Inflammatory macrophage (primary cell): Measurements from ENCODE around the gene TLR8.
A peak's percentile ranks its signal among the peaks of the same experiment; 100 is the strongest.
"Not testable (repeated sequence)": the region's sequence is repeated elsewhere in the genome, so short reads cannot be mapped to it uniquely, and the experiment has no call there.

Experiments used
- DNase-seq, 2 donors: peaks; one replicate each; pipeline ENCODE4 v3.0.0-alpha.2; 2020 to 2022

The TLR8 gene

DNA sequence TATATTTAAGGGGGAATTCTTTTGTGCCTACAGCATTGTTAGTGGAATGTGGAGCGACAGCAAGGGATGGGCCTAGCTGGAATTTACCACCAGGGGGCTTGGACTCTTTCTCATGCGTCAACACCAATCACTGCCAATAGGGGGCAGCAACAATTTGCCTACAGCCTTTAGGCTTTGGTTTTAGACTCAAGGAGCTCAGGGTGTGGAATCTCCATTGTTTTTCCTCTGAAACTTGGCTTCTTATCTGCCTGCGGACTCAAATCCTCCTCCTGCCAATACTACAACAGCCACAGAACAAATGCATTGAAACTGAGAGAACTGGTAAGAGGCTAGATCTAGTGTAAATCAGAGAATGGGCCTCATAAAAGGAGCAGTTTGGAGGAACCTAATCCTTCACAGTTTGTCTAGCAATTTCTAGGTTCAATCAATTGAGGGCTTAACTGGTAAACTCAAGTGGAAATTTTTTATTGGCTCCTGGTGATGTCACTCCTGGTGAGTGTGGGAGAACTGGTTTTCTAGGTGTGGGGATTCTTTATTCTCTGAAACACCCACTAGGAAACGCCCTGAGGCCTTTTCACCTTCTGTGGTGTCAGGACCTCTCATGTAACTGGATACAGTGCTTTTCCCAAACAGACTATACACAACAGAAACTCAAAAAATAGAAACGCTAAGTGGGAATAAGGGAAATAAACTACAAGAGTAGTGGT is 40.6 kb downstream of the TLR8 start:
- peak; percentile 84 to 88 for DNase-seq

- no peak for DNase-seq
Measured at GRCh38 chrX:12947545-12948235, 41.3 kb downstream of the TLR8 start.

DNA sequence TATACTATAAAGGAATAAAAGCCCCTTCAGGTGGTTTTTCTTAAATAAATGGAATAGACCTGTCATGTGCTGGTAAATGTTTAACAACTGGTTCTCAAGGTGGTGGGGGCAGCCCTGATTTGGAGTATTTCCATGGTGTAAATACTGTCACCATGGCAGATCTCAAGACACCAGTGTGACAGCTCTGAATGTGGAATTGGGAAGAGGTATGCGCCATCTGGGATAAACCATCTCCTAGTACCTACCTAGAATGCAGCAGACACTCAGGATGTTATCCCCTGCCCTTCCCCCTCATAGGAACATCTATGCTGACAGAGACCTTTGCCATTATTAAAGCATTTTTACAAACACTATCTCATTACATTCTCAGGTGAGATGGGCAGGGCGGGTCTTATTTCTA is 42.1 kb downstream of the TLR8 start:
- DNase-seq, result no peak

GRCh38 chrX:12949205-12949926 is 42.9 kb downstream of the TLR8 start:
- DNase-seq, result no peak

- DNase-seq, result peak; percentile 93
Measured at GRCh38 chrX:12949927-12950656, 43.7 kb downstream of the TLR8 start.

DNA sequence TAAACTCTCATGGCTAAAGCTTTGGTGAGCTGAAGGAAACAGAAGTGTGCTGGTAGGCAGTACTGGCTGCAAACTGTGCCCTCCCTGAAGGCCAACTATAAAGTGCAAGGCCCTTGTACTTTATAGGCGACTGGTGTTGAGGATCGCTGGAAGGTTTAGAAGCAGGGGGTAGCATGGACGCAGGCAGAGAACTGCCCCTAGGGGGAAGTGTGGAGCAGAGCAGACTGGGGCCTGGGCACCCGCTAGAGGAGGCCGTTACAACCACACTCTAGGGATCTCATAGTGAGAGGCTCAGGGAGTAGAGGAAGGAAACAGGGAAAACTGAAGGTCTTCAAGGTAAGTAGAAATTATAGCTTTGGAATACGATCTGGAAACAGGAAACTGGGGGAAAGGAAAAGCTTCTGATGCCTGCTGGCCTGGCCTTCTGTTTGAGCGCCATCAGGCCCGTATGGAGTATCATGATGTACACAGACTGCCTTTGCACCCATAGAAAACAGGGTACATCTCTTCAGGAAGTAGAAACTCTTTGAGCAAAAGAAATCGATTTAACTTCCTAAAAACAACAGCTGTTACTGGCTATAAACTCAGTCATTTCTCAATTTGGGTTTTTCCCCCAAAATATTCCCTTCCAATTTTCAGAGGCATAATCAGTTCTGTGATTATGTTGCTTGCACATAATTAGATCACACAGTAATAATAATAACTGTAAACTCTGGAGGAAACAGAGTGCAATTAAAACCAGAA is 44.6 kb downstream of the TLR8 start:
- peak; percentile 63 to 66 for DNase-seq

- DNase-seq, result no peak
Measured at GRCh38 chrX:12951595-12951975, 45.2 kb downstream of the TLR8 start.

- DNase-seq, result no peak
Measured at GRCh38 chrX:12953420-12953819, 47.0 kb downstream of the TLR8 start.

- DNase-seq, result no peak
Measured at GRCh38 chrX:12954376-12954775, 48.0 kb downstream of the TLR8 start.

- peak in 1 of 2 donors; percentile 5 for DNase-seq
Measured at GRCh38 chrX:12954981-12955380, 48.6 kb downstream of the TLR8 start.

DNA sequence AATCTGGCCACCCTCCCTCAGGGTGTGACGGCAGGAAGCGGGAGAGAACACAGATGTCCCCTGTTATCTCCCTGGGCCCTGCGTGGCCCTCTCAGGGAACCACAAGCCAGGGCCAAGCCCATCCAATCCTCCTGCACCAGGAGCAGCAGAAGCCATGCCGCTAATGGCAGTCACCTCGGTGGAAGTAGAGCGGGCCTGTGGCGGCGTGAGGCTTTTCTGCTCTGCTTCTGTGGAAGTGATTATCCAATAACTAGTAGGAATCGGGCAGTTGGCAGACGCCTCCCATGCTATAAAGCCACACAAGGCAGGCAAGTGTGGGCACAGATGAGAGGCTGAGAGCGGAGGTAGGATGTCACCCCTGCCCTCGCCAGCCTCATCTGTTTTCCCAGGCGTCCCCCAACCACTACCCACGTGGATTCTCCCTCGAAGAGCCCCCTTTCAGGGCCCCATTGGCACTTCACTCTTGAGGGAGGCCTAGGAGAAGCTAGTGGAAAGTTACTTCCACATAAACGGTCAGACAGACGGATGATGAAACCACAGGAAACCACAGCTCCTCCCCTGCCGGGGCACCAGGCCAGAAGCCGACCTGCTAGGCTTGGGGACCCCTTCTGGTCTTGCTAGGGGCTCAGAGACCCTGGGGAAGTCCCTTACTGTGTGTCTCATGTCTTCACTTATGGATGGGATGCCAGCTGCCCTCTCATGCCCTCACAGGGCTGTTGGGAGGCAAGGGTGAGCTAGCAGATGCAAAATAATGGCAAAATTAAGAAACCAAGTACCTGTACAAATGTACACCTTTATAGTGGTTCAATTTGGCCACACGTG is 49.7 kb downstream of the TLR8 start:
- DNase-seq, result peak; percentile 90

- DNase-seq, result peak; percentile 65 to 71
Measured at GRCh38 chrX:12956704-12957534, 50.5 kb downstream of the TLR8 start.

DNA sequence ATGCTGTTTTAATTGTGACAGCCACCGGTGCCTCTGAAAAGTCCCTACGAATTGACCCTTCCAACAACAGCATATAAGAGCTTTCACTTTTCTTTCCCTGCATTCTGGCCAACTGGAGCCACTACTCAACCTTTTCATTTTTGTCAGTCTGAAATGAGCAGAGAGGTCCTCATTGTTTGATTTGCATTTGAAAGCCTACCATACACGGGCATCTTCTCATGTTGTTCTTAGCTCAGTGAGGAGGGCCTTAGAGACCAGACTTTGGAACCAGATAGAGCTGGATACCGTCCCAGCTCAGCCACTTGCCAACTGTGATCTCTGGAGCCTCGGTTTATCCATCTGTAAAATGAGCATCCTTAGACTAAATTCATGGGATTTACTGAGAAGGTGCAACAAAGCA is 51.6 kb downstream of the TLR8 start:
- DNase-seq, result no peak

DNA sequence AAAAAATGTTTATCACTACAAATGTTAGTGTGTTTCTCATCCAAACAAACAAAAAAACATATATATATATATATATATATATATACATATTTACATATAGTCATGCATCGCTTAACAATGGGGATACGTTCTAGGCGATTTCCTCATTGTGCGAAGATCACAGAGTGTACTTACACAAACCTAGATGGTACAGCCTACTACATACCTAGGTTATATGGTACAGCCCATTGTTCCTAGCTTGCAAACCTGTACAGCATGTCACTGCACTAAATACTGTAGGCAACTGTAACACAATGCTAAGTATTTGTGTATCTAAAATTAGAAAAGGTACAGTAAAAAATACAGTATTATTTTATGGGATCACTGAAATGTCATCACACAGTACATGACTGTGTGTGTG is 52.0 kb downstream of the TLR8 start:
- no peak for DNase-seq

DNA sequence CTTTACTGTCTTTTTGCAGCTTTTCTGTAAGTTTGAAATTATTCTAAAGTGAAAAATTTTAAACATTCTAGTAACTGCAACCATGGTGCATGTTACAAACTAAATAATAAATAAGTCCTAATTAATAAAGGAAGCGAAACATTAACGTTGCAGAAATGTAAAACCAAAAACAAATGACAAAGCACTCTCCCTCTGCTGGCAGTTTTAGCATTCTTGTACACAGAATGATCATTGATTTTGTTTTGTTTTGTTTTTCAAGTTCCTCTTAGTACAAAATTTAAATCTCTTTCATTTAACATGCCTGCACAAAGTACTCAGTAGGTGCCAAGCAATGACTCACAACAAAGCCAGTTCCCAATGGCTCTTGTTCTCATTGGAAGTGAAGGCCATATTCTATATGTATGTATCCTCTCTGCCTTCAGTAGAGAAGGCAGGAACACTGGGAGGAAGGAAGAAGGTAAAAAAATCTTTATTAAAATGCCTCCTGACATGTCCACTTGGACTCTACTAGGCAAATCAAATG is 54.8 kb downstream of the TLR8 start:
- peak in 1 of 2 donors; percentile 21 for DNase-seq

GRCh38 chrX:12962041-12962504 is 55.7 kb downstream of the TLR8 start:
- peak in 1 of 2 donors; percentile 37 for DNase-seq

DNA sequence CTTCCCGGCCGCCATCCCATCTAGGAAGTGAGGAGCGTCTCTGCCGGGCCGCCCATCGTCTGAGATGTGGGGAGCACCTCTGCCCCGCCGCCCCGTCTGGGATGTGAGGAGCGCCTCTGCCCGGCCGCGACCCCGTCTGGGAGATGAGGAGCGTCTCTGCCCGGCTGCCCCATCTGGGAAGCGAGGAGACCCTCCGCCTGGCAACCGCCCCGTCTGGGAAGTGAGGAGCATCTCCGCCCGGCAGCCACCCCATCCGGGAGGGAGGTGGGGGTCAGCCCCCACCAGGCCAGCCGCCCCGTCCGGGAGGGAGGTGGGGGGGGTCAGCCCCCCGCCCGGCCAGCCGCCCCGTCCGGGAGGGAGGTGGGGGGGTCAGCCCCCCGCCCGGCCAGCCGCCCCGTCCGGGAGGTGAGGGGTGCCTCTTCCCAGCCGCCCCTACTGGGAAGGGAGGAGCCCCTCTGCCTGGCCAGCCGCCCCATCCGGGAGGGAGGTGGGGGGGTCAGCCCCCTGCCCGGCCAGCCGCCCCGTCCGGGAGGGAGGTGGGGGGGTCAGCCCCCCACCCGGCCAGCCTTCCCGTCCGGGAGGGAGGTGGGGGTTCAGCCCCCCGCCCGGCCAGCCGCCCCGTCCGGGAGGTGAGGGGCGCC is 56.9 kb downstream of the TLR8 start:
- not testable (repeated sequence) for DNase-seq

- DNase-seq, result no peak
Measured at GRCh38 chrX:12965131-12965940, 58.9 kb downstream of the TLR8 start.

- no peak for DNase-seq
Measured at GRCh38 chrX:12966151-12966550, 59.7 kb downstream of the TLR8 start.
